HCT116 (cell line): ENCODE measurements around the gene PPP1R16B. TPM values are rescaled to one million over a fixed set of nuclear protein-coding genes. Genes with fewer than 3 reads are reported as not detected.

Experiments
- ATAC-seq: fragments of 200-7000 bp; cut with Tn5 transposase; 2 replicates; pipeline ENCODE4 v1.9.1; 2020; ENCODE audit warnings: mild to moderate bottlenecking, moderate library complexity
- BruUV-seq: library from RNA; stranded (reverse); fragments of 400-500 nt; replicated peaks from 2 replicates; lab custom pipeline; 2021; lab: Mats Ljungman, UMichigan
- CTCF ChIA-PET: fragments of 300-600 bp; sonication (Branson Sonifier 250); formaldehyde crosslinking; loops from one replicate; lab custom pipeline; 2021; ENCODE audit warnings: antibody characterized with exemption; lab: Charles Lee
- POLR2A ChIA-PET: fragments of 300-600, 350-600 bp; sonication (Branson Sonifier 250); formaldehyde crosslinking; loops from one replicate; lab custom pipeline; 2021; ENCODE audit warnings: antibody characterized with exemption; lab: Charles Lee
- RAD21 ChIA-PET, 2 experiments: fragments of 300-600 bp; sonication (Branson Sonifier 250); formaldehyde crosslinking; loops; one replicate each; lab custom pipeline; 2023; ENCODE audit warnings: low total read pairs in 2 of 2; ENCODE audit not compliant: uncharacterized antibody in 2 of 2, unreplicated experiment in 2 of 2, low non-redundant PET in 1 of 2; lab: Charles Lee
- DNase-seq: peaks from one replicate; pipeline ENCODE4 v3.0.0-alpha.2; 2010; ENCODE audit warnings: low read depth, low spot score
- H2AFZ ChIP-seq: fragments of 200-600 bp; shearing (Covaris generic), sonication (generic); 2 replicates; pipeline ENCODE4 v1.6.1; 2017; ENCODE audit warnings: low read depth, mixed run types, mixed read lengths, antibody characterized with exemption, low read length; ENCODE audit not compliant: poor library complexity, severe bottlenecking
- H3K27ac ChIP-seq: 2 replicates; pipeline ENCODE4 v1.5.1; 2012; ENCODE audit warnings: low read depth, low read length
- H3K27me3 ChIP-seq: fragments of 200-600 bp; sonication (generic); 2 replicates; pipeline ENCODE4 v1.6.1; 2016; ENCODE audit warnings: mixed run types, low read length, mixed read lengths; ENCODE audit not compliant: insufficient read depth
- H3K36me3 ChIP-seq, 2 experiments: fragments of 200-500 bp in 1 of 2; fragments of 200-600 bp in 1 of 2; sonication (Bioruptor generic) in 1 of 2; sonication (generic) in 1 of 2; 2 replicates each; pipeline versions ENCODE4 v1.5.1 to v1.6.1; 2014 to 2016; ENCODE audit warnings: low read length in 2 of 2, inconsistent platforms in 1 of 2, mixed read lengths in 1 of 2, mixed run types in 1 of 2; ENCODE audit not compliant: insufficient read depth in 2 of 2, control insufficient read depth in 1 of 2
- H3K4me1 ChIP-seq, 2 experiments: fragments of 200-600 bp in 1 of 2; sonication (generic) in 1 of 2; 2 replicates each; pipeline versions ENCODE4 v1.5.1 to v1.6.1; 2012 to 2017; ENCODE audit warnings: low read length in 2 of 2, inconsistent platforms in 1 of 2, mild to moderate bottlenecking in 1 of 2, mixed read lengths in 1 of 2, mixed run types in 1 of 2, moderate library complexity in 1 of 2; ENCODE audit not compliant: insufficient read depth in 2 of 2, control insufficient read depth in 1 of 2
- H3K4me2 ChIP-seq: fragments of 200-600 bp; sonication (generic); 2 replicates; pipeline ENCODE4 v1.6.1; 2017; ENCODE audit warnings: mixed run types, low read length, mixed read lengths
- H3K4me3 ChIP-seq, 2 experiments: fragments of 200-600 bp in 1 of 2; sonication (generic) in 1 of 2; replicated peaks in 1 of 2; 2 replicates each; pipeline ENCODE4 v1.5.1; 2011 to 2016; ENCODE audit warnings: low read length in 2 of 2, control low read depth in 1 of 2, low read depth in 1 of 2, mild to moderate bottlenecking in 1 of 2, mixed read lengths in 1 of 2, mixed run types in 1 of 2
- H3K79me2 ChIP-seq: fragments of 200-600 bp; sonication (generic); 2 replicates; pipeline ENCODE4 v1.6.1; 2017; ENCODE audit warnings: mild to moderate bottlenecking, mixed run types, low read length, moderate library complexity, mixed read lengths; ENCODE audit not compliant: insufficient read depth
- H3K9ac ChIP-seq: fragments of 200-600 bp; sonication (generic); 2 replicates; pipeline ENCODE4 v1.6.1; 2016; ENCODE audit warnings: low read length, mixed read lengths
- H3K9me2 ChIP-seq: fragments of 200-600 bp; sonication (generic), shearing (Covaris generic); 2 replicates; pipeline ENCODE4 v1.6.1; 2017; ENCODE audit warnings: mixed run types, mild to moderate bottlenecking, moderate library complexity; ENCODE audit not compliant: insufficient read depth
- H3K9me3 ChIP-seq, 2 experiments: fragments of 200-500 bp in 1 of 2; fragments of 200-600 bp in 1 of 2; sonication (Bioruptor generic) in 1 of 2; sonication (generic) in 1 of 2; 2 replicates each; pipeline ENCODE4 v1.6.1; 2014 to 2017; ENCODE audit warnings: low read length in 2 of 2, mixed read lengths in 2 of 2, inconsistent platforms in 1 of 2, low read depth in 1 of 2, mild to moderate bottlenecking in 1 of 2, mixed run types in 1 of 2, moderate library complexity in 1 of 2; ENCODE audit not compliant: control insufficient read depth in 1 of 2, insufficient read depth in 1 of 2
- H4K20me1 ChIP-seq: fragments of 200-600 bp; sonication (generic), shearing (Covaris generic); 2 replicates; pipeline ENCODE4 v1.6.1; 2017; ENCODE audit warnings: mixed run types, mild to moderate bottlenecking, moderate library complexity; ENCODE audit not compliant: insufficient read depth
- CEBPB ChIP-seq: IDR thresholded peaks from 2 replicates; pipeline ENCODE4 v1.6.1; 2012; ENCODE audit warnings: low read depth
- CTCF ChIP-seq, 3 experiments: fragments of 200-600 bp in 1 of 3; sonication (generic) in 1 of 3; IDR thresholded peaks in 2 of 3; conservative IDR thresholded peaks in 1 of 3; 2 replicates each; pipeline ENCODE4 v1.5.1; 2012 to 2017; ENCODE audit warnings: low read depth in 2 of 3, low read length in 2 of 3, antibody characterized with exemption in 1 of 3, borderline replicate concordance in 1 of 3, control low read depth in 1 of 3, mild to moderate bottlenecking in 1 of 3, mixed read lengths in 1 of 3, mixed run types in 1 of 3, moderate library complexity in 1 of 3; ENCODE audit not compliant: insufficient read depth in 1 of 3
- POLR2AphosphoS5 ChIP-seq: IDR thresholded peaks from 2 replicates; pipeline ENCODE4 v1.6.1; 2011; ENCODE audit warnings: mild to moderate bottlenecking, low read depth, low read length, moderate library complexity
- SP1 ChIP-seq: IDR thresholded peaks from 2 replicates; pipeline ENCODE4 v1.6.1; 2012; ENCODE audit warnings: low read depth
- ZNF274 ChIP-seq: fragments of 200-500 bp; sonication (Bioruptor generic); IDR thresholded peaks from 2 replicates; pipeline ENCODE4 v1.6.1; 2014; ENCODE audit warnings: mild to moderate bottlenecking, low read depth, low read length, inconsistent platforms
- intact Hi-C: fragments of 100-400 bp; cut with micrococcal nuclease; formaldehyde crosslinking; loops from 2 replicates; pipeline ENCODE4 v1.10.0; 2022
- total RNA-seq: library from RNA; stranded (reverse); gene quantifications from one replicate; pipeline ENCODE4 v1.2.1, GENCODE V29; 2021; ENCODE audit not compliant: unreplicated experiment

The PPP1R16B gene
- total RNA-seq, 1 experiment from 2014 or later, result 0.52 TPM

- TF ChIP-seq CTCF (IDR thresholded peaks at IDR 0.05 in 2 of 3, conservative IDR thresholded peaks at IDR 0.05 in 1 of 3; ENCODE audit: borderline replicate concordance in 1 of 3, insufficient read depth in 1 of 3, low read depth in 2 of 3, low read length in 2 of 3) (no peak), ZNF274 (no peak), POLR2AphosphoS5 (no peak), SP1 (no peak)
Measured at GRCh38 chr20:38856570-38856969, 51.1 kb downstream of the PPP1R16B start (continued).

GRCh38 chr20:38857703-38858102, 52.2 kb downstream of the PPP1R16B start:
- Histone ChIP-seq H3K27me3 (no peaks in the 10 kb centered on the region), H3K9ac (no peak overlapping the region), H3K9me2 (no peaks in the 10 kb centered on the region), H3K36me3 (no peaks in the 10 kb centered on the region), H3K4me3 (no peak overlapping the region), H4K20me1 (no peaks in the 10 kb centered on the region), H3K4me2 (no peak overlapping the region), H2AFZ (no peak overlapping the region), H3K27ac (no peak overlapping the region), H3K9me3 (no peaks in the 10 kb centered on the region), H3K79me2 (no peaks in the 10 kb centered on the region), H3K4me1 (peaks cover 3 to 19% of the 10 kb centered on the region in 2 experiments; a peak in 3 of 4 replicates)
- ATAC-seq, result no peak
- TF ChIP-seq ZNF274 (no peak), CEBPB (no peak)
- POLR2A ChIA-PET, result no interaction called here
- intact Hi-C loops, result no loop called here
- no TSS peak for BruUV-seq
- RAD21 ChIA-PET, result no interaction called here
- DNase-seq, result no peak
- CTCF ChIA-PET, result no interaction called here
